ENCODE results near the gene NCKAP5. TPM values are rescaled to one million over a fixed set of nuclear protein-coding genes. Genes with fewer than 3 reads are reported as not detected.

The NCKAP5 gene
- total RNA-seq, 4 donors from 2014 or later, result 2.7 to 11.7 (median 5.6) TPM

DNA sequence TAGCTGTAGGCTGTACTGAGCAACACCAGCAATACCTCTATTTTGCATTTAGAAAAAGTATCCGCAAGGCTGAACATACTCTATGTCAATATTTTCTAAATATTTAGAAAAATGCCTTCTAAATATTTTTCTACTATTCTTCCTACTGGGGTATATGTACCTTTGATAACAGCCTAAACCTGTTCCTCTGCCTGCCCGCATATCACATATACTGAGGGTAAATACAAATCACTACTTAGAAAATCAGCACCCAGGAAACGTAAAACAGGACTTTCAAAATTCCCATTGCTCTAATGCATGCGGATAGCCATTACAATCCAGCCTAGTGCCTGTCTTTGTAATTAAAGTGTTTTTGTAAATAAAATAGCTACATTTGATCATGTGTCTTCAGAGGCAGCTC lies 56.1 kb downstream of the NCKAP5 start:
- no peak for TF ChIP-seq EP300 (IDR thresholded peaks at IDR 0.05)
- TF ChIP-seq POLR2A (IDR thresholded peaks at IDR 0.05), result no peak
- TF ChIP-seq, protein P1, sequence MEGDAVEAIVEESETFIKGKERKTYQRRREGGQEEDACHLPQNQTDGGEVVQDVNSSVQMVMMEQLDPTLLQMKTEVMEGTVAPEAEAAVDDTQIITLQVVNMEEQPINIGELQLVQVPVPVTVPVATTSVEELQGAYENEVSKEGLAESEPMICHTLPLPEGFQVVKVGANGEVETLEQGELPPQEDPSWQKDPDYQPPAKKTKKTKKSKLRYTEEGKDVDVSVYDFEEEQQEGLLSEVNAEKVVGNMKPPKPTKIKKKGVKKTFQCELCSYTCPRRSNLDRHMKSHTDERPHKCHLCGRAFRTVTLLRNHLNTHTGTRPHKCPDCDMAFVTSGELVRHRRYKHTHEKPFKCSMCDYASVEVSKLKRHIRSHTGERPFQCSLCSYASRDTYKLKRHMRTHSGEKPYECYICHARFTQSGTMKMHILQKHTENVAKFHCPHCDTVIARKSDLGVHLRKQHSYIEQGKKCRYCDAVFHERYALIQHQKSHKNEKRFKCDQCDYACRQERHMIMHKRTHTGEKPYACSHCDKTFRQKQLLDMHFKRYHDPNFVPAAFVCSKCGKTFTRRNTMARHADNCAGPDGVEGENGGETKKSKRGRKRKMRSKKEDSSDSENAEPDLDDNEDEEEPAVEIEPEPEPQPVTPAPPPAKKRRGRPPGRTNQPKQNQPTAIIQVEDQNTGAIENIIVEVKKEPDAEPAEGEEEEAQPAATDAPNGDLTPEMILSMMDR (IDR thresholded peaks at IDR 0.05), result no peak
- Histone ChIP-seq H3K4me3 (no peak overlapping the region), H3K36me3 (no peaks in the 10 kb centered on the region), H3K4me1 (peaks cover 0 to under 1% (median 0%) of the 10 kb centered on the region in 4 donors), H3K9me3 (no peaks in the 10 kb centered on the region), H3K27ac (no peak overlapping the region), H3K27me3 (no peaks in the 10 kb centered on the region)
- DNase-seq (ENCODE audit: low spot score in 2 of 2), result no peak
- WGBS, 2 donors, result 97% methylated on average over 4 of the region's 4 CpGs

DNA sequence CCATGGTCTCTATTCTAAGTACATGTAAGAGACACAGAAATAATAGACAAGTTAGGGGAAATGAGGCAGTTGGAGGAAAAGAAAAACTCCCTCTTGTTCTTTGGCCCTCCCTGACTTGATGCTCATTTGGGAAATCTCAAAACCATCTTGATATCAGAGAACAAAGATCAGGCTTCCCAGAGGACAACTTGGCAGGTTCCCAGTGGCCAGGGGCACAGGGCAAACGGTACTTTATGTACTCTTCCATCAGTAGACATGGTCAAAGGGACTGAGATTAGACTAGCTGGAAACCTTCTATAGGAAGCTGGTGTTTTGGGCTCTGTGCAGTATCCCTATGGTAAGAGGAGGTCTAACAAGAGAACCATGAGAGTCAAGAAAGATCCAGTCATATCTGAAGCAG lies 56.6 kb downstream of the NCKAP5 start:
- Histone ChIP-seq H3K27me3 (no peaks in the 10 kb centered on the region), H3K27ac (no peak overlapping the region), H3K4me3 (no peak overlapping the region), H3K36me3 (no peaks in the 10 kb centered on the region), H3K9me3 (no peaks in the 10 kb centered on the region), H3K4me1 (peaks cover 0 to 5% (median 0%) of the 10 kb centered on the region in 4 donors)
- 47 to 50% methylated on average over 1 of the region's 1 CpG for WGBS, 2 donors
- TF ChIP-seq POLR2A (IDR thresholded peaks at IDR 0.05) (no peak), EP300 (IDR thresholded peaks at IDR 0.05) (no peak)
- TF ChIP-seq, protein P1 (IDR thresholded peaks at IDR 0.05), result no peak
- DNase-seq (ENCODE audit: low spot score in 2 of 2), result no peak

DNA sequence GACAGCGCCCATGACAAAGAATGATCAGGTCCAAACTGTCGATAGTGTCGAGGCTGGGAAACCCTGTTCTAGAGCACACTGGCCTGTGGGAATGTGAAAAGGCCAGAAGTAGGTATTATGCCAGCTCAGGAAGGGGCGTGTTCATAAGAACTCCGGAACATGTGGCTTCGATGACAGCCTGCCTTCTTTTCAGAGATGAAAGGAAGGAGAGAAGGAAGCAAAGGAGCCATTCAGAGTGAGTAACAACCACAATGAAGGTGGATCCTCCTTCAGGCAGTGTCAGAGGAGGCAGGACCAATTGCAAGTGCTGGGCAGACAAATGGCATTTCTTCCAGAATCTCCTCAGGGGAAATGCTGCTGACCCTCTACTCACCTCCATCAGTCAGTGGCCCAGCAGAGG lies 58.5 kb downstream of the NCKAP5 start:
- TF ChIP-seq POLR2A (IDR thresholded peaks at IDR 0.05) (no peak), EP300 (IDR thresholded peaks at IDR 0.05) (no peak)
- TF ChIP-seq, protein P1 (IDR thresholded peaks at IDR 0.05), result no peak
- Histone ChIP-seq H3K9me3 (no peaks in the 10 kb centered on the region), H3K4me1 (peaks cover 0 to 14% (median 0%) of the 10 kb centered on the region in 4 donors), H3K27ac (no peak overlapping the region), H3K4me3 (no peak overlapping the region), H3K27me3 (no peaks in the 10 kb centered on the region), H3K36me3 (no peaks in the 10 kb centered on the region)
- WGBS, 2 donors, result 89 to 94% methylated on average over 6 of the region's 6 CpGs
- DNase-seq (ENCODE audit: low spot score in 2 of 2), result no peak

DNA sequence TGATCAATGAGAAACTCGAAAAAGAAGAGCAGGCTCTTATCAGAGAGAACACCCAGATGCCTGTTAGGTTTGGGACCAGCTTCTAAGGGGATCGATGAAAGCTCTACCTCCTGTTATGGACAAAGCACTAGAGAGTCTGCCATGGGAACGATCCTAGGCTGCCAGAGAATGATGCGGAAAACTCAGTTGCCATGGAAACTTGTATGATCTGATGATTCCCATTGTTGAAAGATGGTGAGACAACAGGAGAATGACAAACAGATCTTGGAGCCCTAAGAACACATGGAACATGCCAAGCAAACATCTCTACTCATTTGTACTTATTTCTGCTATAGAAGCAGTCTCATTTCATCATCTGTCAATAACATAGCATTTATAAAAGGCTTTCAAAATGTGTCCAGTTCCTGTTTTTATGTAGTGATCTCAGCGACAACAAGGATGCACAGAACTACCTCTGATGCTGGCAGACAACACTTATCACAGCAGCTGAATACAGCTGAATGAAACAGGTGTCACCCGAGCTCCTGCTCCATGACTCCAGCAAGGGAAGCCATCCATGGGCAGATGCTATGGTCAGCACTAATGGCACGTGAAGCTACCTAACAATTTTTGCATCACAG lies 59.6 kb downstream of the NCKAP5 start:
- WGBS, 2 donors, result 83 to 87% methylated on average over 7 of the region's 7 CpGs
- Histone ChIP-seq H3K27me3 (no peaks in the 10 kb centered on the region), H3K9me3 (no peaks in the 10 kb centered on the region), H3K4me3 (no peak overlapping the region), H3K27ac (no peak overlapping the region), H3K36me3 (no peaks in the 10 kb centered on the region), H3K4me1 (peaks cover 0 to 21% (median 0%) of the 10 kb centered on the region in 4 donors)
- no peak for DNase-seq (ENCODE audit: low spot score in 2 of 2)
- TF ChIP-seq POLR2A (IDR thresholded peaks at IDR 0.05) (no peak), EP300 (IDR thresholded peaks at IDR 0.05) (no peak)
- TF ChIP-seq, protein P1 (IDR thresholded peaks at IDR 0.05), result no peak

DNA sequence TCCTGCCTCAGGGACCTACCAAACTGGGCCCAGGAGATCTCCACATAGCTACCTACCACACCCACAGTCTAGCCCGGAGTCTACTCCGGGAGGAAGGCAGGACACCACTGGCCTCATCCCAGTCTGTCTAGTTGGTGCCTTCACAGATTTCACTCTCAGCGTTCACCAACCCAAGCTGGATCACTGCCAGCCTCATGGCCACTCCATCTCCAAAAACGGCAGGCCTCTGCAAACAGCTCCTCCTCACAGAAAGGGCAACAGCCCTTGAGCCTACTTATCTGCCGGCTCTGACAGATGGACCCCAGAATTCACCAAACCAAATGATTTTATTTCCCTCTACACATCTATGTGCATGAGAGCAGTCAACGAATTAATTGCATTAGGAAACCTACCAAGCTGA lies 61.3 kb downstream of the NCKAP5 start:
- TF ChIP-seq, protein P1 (IDR thresholded peaks at IDR 0.05), result no peak
- Histone ChIP-seq H3K27me3 (no peaks in the 10 kb centered on the region), H3K4me3 (no peak overlapping the region), H3K4me1 (peaks cover 0 to 21% (median 0%) of the 10 kb centered on the region in 4 donors), H3K9me3 (no peaks in the 10 kb centered on the region), H3K27ac (no peak overlapping the region), H3K36me3 (no peaks in the 10 kb centered on the region)
- WGBS, 2 donors, result 70 to 77% methylated on average over 6 of the region's 6 CpGs
- no peak for DNase-seq (ENCODE audit: low spot score in 2 of 2)
